ENCODE results near the gene DEGS2.

Gene DEGS2

DNA sequence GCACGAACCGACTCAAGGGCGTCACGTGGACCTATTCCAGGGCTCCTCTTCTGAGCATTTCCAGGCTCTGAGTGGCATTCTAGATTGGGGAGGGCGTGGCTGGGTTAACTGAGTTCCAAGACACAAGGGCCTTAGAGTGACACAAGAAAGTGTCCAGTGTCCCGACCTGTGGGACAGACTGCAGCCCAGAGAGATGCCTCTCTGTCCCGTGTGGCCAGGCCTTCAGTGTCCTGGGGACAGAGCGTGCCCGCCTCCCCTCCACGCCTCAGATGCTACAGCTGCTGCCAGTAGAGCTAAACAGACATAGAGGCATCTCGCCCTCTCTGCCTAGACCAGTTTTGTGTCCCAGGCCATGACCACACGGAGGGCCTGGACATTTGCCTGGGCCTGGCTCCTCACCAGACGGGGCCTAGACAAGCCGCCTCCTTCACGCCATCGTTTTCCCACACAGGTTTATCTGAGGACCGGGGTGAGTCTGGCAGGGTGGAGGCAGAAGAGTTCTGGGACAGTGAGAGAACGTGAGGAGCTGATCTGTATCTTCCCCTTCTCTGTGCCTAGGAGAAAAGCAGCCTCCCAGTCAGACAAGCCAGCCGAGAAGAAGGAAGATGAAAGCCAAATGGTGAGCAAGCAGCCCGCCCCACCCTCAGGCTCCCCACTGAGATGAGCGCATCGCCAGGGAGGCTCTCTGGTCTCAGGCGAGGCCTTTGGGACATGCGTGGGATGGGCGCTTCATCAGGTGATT lies 27.1 kb downstream of the DEGS2 start:
- no peak for DNase-seq (ENCODE audit: low read depth, low spot score)

DNA sequence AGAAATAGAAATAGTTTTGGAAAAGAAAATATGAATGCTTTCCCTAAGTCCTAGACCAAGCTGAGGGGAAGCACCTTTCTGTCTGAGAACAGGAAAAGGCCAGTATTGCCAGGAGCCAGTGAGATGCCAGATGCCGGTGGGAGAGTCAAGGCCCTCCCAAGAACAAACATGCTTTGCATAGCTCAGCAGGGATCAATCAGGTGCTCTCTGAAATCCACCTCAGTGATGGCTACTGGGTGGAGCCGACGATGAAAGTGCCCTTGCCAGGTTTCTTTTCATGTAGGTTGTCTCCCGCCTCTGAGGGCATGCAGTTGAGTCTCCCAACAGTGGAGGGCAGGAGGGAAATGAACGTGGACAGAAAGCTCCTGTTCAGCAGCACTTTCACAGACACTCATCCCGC lies 28.3 kb downstream of the DEGS2 start:
- no peak for DNase-seq (ENCODE audit: low read depth, low spot score)

DNA sequence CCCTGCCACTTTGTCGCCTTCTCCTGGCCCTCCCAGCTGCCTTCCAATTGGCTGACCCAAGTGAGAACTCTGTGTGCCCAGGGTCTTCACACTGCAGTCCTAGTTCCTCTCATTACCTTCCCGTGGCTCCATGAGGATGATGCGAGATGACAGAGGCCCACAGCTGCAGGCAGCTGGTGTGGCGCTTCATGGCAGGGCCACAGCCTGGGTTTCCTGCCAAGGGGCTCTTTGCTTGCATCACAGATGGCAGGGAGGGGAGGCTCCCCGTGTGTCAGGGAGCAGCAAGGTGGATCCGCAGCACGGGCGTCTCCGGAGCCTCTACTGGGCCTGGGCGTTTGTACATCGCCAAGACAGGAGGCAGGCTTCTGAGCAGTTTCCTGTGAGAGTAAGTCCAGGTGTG lies 28.9 kb downstream of the DEGS2 start:
- DNase-seq (ENCODE audit: low read depth, low spot score) = no peak

DNA sequence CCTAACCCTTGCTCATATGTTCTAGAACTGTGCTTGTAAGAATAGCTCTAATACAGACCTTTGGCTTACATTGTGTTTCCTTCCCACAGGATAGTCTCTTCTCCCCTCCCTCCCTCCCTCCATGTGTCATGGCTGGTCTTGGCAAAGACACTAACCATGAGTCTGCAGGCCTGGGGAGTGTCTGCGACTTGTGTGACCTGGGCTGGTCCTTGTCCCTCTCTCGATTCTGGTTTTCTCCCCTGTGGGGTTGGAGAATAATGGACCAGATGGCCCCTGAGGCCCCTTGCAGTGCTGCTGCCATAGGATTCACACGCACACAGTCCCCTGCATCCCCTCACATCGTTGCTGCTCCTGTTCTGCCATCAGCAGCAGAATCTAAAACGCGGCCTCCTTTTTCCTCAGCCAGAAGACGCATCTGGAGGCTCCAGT lies 30.3 kb downstream of the DEGS2 start:
- DNase-seq (ENCODE audit: low read depth, low spot score) = no peak

GRCh38 chr14:100128688-100129087 lies 30.8 kb downstream of the DEGS2 start:
- DNase-seq (ENCODE audit: low read depth, low spot score) = no peak

- no peak for DNase-seq (ENCODE audit: low read depth, low spot score)
Observed at GRCh38 chr14:100127853-100128455, 31.5 kb downstream of the DEGS2 start.

GRCh38 chr14:100126401-100126800 lies 33.0 kb downstream of the DEGS2 start:
- no peak for DNase-seq (ENCODE audit: low read depth, low spot score)

DNA sequence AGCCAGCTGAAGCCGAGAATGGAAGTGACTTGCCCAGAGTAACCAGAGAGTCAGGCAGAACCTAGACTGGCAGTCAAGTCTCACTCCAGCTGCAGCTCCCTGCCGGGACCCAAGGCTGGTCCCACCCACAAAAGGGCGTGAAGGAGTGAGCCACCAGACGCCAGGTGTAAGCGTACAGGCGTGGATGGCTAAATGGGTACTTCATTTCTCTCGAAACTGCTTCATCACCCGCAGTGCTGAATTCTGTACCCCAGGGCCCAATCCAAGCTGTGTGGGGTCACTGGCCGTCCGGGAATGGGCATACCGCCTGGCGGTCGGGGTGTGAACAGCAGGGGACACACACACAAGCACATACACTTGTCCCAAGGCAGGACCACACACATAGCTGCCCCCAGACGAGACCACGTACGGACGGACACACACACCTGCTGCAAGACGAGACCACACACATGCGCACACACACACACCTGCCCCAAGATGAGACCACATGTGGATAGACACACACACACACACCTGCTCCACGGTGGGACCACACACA lies 34.8 kb downstream of the DEGS2 start:
- no peak for DNase-seq (ENCODE audit: low read depth, low spot score)

DNA sequence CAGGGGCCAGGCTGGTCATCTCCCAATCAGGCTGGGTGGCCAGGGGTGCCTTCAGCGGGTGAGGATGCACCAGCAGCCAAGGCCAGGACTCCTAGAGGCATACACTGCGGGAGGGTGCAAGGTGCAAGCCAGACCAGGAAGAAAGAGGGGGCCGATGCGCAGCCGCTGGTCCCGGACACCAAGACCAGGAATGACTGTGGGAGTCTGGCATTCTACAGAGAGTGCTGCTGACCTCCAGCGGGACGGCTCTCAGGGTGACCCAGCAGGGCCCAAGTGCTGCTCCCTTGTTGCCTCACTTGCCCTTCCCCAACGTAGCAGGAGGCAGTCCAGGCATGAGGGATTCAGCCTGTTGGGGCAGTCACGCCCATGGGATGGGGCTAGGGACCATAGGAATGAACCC lies 35.8 kb downstream of the DEGS2 start:
- no peak for DNase-seq (ENCODE audit: low read depth, low spot score)

DNA sequence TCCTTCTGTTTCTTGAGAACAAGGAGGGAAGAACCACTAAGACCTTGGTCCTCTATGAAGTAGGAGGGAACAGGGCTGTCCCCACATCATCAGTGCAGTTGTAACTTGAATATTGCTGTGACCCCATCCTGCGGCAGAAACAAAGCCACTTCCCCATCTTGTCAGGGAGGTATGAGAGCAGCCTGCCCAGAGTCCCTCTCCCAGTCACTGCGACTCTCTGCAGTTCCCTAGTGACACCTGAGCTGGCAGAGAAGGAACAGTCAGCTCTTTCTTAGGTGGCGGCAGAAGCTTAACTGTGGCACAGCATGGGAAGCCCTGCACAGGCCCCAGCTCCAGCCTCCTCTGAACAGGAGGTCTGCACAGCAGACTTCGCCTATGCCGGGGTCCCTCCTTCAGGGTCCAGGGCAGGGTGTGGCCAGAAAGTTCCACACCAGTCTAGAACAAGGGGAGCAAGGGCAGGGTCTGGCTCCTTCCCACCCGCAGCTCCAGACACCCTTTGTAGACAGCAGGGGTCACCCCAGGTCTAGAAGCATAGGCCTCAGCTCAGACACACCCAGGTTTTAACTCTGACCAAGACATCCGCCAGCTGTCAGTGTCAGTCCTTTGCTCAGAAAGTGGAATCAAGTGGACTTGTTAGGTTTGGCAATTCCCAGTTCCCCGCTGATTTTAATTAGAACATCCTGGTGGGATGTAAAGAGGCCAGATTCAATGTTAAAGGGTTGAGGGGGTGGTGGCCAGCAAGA lies 36.8 kb downstream of the DEGS2 start:
- no peak for DNase-seq (ENCODE audit: low read depth, low spot score)

GRCh38 chr14:100121643-100122480 lies 37.6 kb downstream of the DEGS2 start:
- DNase-seq (ENCODE audit: low read depth, low spot score) = no peak

- DNase-seq (ENCODE audit: low read depth, low spot score) = no peak
Observed at GRCh38 chr14:100120522-100121269, 38.7 kb downstream of the DEGS2 start.

DNA sequence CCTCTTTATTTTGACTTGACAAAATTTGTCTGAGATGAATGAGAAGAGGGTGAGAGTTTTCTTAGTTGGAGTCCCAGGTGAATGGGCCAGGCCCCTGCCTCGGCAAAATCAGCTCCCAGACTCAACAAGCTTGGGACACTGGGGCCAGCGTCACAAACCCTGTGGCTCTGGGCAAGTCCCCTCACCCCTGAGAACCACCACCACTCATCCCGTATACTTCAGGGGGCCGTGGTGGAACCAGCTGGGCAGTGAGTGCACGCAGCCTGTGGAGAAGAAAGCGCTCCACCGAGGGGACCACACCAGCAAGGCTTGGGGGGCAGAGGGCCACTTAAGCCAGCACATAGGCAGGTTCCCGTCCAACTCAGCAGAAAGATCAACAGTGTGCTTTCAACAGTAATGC lies 40.2 kb downstream of the DEGS2 start:
- no peak for DNase-seq (ENCODE audit: low read depth, low spot score)

DNA sequence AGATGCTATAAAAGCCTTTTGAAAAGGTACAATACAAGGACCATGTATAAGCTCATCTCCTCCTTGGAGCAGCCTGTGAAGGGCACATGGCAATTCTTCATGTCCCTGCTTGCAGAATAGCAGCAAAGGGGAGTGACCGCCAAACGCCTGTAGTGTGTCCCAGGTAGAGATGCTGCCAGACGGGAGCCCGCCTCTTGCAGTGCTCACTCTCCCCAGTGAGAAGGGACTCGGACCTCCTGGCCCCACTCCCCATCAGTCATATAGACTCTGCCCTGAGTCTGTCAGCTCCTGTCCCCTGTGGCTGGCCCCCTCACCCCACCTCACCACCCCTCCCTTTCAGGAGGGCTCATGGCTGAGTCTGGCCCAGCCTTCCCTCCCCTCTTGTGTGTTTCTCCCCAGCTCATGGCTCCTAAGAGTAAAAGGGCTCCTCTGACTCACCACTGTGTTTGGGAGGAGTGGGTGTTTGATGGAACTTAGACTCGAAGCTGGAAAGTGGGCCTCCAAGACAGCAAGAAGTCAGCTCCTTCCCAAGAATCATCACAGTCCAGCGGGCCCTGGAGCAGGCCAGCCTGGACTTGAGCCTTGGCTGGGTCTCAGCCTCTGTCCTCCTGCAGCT lies 40.9 kb downstream of the DEGS2 start:
- no peak for DNase-seq (ENCODE audit: low read depth, low spot score)

- DNase-seq (ENCODE audit: low read depth, low spot score) = no peak
Observed at GRCh38 chr14:100117633-100118395, 41.6 kb downstream of the DEGS2 start.

GRCh38 chr14:100117026-100117425 lies 42.4 kb downstream of the DEGS2 start:
- DNase-seq (ENCODE audit: low read depth, low spot score) = no peak

GRCh38 chr14:100116134-100116533 lies 43.3 kb downstream of the DEGS2 start:
- DNase-seq (ENCODE audit: low read depth, low spot score) = no peak

DNA sequence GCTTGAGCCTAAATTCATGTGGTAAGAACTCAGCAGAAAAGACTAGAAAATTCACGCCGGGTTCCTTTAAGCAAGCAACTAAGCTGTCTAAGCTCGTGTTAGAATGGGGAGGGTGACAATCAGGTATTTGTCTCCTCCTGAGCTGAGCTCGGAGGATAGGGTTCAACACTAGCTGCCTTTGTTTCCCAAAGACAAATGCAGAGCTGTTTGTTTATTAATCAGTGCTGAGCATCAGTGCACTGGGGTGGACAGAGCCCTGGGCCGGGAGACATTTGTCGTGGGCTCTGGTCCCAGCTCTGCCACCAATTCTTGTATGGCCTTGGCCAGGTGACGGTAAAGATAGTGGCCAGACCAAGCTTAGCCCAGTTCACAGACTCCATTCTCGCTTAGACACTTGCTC lies 43.7 kb downstream of the DEGS2 start:
- DNase-seq (ENCODE audit: low read depth, low spot score) = no peak

DNA sequence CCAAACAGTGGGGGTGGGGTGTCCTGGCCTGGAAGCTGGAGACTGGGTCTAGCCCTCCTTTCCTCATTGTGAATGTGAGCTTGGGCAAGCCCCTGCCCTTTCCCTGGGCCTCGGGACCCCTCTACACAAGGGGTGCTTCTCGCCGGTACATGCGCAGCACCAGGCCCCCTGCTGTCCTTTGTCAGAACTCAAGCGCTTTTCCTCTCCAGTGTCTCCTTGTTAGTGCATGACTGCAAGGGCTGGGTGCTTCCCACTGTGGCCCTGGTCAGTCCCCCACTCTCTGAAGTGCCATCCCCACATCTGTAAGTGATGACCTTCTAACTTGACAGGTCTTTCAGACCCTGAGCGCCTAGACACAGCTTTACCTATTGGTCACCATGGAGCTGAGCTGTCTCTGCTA lies 44.2 kb downstream of the DEGS2 start:
- no peak for DNase-seq (ENCODE audit: low read depth, low spot score)

Measured in activated CD4-positive, CD25-positive, alpha-beta regulatory T cell treated with anti-CD3 and anti-CD28 coated beads, Interleukin-2, amount 50 U/mL, for 16 hours (primary cell).